Endothelial cell of umbilical vein (primary cell): Measurements from ENCODE around the gene GSG1L. TPM values are rescaled to one million over a fixed set of nuclear protein-coding genes. Genes with fewer than 3 reads are reported as not detected.

ENCODE experiments used
- BruUV-seq: library from RNA; stranded (reverse); fragments of 400-500 nt; replicated peaks from 2 replicates; lab custom pipeline; 2021; lab: Mats Ljungman, UMichigan
- CTCF ChIA-PET: fragments of 300-600, 350-600 bp; sonication (Branson Sonifier 250); formaldehyde crosslinking; loops from one replicate; lab custom pipeline; 2021; ENCODE audit warnings: antibody characterized with exemption, inconsistent platforms; lab: Charles Lee
- POLR2A ChIA-PET: fragments of 300-600, 350-600 bp; sonication (Branson Sonifier 250); formaldehyde crosslinking; loops from one replicate; lab custom pipeline; 2021; ENCODE audit warnings: antibody characterized with exemption, inconsistent platforms; lab: Charles Lee
- DNase-seq: peaks from one replicate; pipeline ENCODE4 v3.0.0-alpha.2; 2011; ENCODE audit warnings: low read depth, low spot score
- FAIRE-seq: peaks from 2 replicates; lab custom pipeline; 2011; peaks lifted over from hg19 to GRCh38; lab: Jason Lieb, UNC
- H2AFZ ChIP-seq: 2 replicates; pipeline ENCODE4 v1.6.0; 2012; ENCODE audit warnings: low read depth, low read length, control low read depth, inconsistent platforms
- H3K27ac ChIP-seq: 2 replicates; pipeline ENCODE4 v1.5.1; 2011; ENCODE audit warnings: low read depth, mild to moderate bottlenecking, control low read depth, low read length, moderate library complexity; ENCODE audit not compliant: insufficient read depth
- H3K27me3 ChIP-seq, 2 experiments: 2 replicates each; pipeline versions ENCODE4 v1.6.0 to v1.6.1; 2011; ENCODE audit warnings: low read length in 2 of 2, mixed read lengths in 1 of 2; ENCODE audit not compliant: control insufficient read depth in 2 of 2, insufficient read depth in 2 of 2
- H3K36me3 ChIP-seq, 2 experiments: 2 replicates in 1 of 2; 3 replicates in 1 of 2; pipeline ENCODE4 v1.5.1; 2011; ENCODE audit warnings: low read length in 2 of 2, mild to moderate bottlenecking in 1 of 2, moderate library complexity in 1 of 2; ENCODE audit not compliant: control insufficient read depth in 2 of 2, insufficient read depth in 2 of 2; ENCODE audit errors: extremely low read depth in 1 of 2
- H3K4me1 ChIP-seq: 3 replicates; pipeline ENCODE4 v1.5.1; 2011; ENCODE audit warnings: mild to moderate bottlenecking, low read length; ENCODE audit not compliant: control insufficient read depth, insufficient read depth; ENCODE audit errors: extremely low read depth
- H3K4me2 ChIP-seq: 2 replicates; pipeline ENCODE4 v1.6.1; 2011; ENCODE audit warnings: low read length, control low read depth, mixed read lengths; ENCODE audit not compliant: insufficient read depth
- H3K4me3 ChIP-seq, 3 experiments: fragments of 200-600 bp in 1 of 3; sonication (generic), shearing (Covaris generic) in 1 of 3; replicated peaks in 1 of 3; 2 replicates each; pipeline ENCODE4 v1.5.1; 2011 to 2016; ENCODE audit warnings: control low read depth in 3 of 3, low read length in 3 of 3, mild to moderate bottlenecking in 2 of 3, inconsistent platforms in 1 of 3, low read depth in 1 of 3, moderate library complexity in 1 of 3; ENCODE audit not compliant: insufficient read depth in 1 of 3
- H3K79me2 ChIP-seq: 2 replicates; pipeline ENCODE4 v1.6.0; 2012; ENCODE audit warnings: low read length, inconsistent platforms; ENCODE audit not compliant: control insufficient read depth, insufficient read depth
- H3K9ac ChIP-seq: replicated peaks from 2 replicates; pipeline ENCODE3; 2011; ENCODE audit warnings: low read length, control low read depth; ENCODE audit not compliant: insufficient read depth; ENCODE audit errors: extremely low read depth
- H3K9me1 ChIP-seq: replicated peaks from 3 replicates; pipeline ENCODE4 v1.6.0; 2011; ENCODE audit warnings: mild to moderate bottlenecking, low read length; ENCODE audit not compliant: control insufficient read depth, insufficient read depth; ENCODE audit errors: extremely low read depth
- H3K9me3 ChIP-seq: replicated peaks from 2 replicates; pipeline ENCODE4 v1.5.1; 2012; ENCODE audit warnings: low read length, inconsistent platforms; ENCODE audit not compliant: control insufficient read depth, insufficient read depth
- H4K20me1 ChIP-seq: replicated peaks from 2 replicates; pipeline ENCODE3; 2011; ENCODE audit warnings: mild to moderate bottlenecking, low read length; ENCODE audit not compliant: control insufficient read depth, insufficient read depth; ENCODE audit errors: extremely low read depth
- CTCF ChIP-seq, 2 donors: IDR thresholded peaks; 1 replicate in 1 of 2; 2 replicates in 1 of 2; pipeline ENCODE4 v1.5.1; 2011; ENCODE audit warnings: low read length in 2 of 2, mild to moderate bottlenecking in 2 of 2, moderate library complexity in 2 of 2, control low read depth in 1 of 2, inconsistent platforms in 1 of 2, low read depth in 1 of 2; ENCODE audit not compliant: insufficient read depth in 1 of 2; ENCODE audit errors: extremely low read depth in 1 of 2
- EZH2 ChIP-seq: IDR thresholded peaks from 2 replicates; pipeline ENCODE4 v1.6.1; 2012; ENCODE audit warnings: borderline replicate concordance, low read depth, mild to moderate bottlenecking, moderate library complexity, low read length, inconsistent platforms; ENCODE audit not compliant: severe bottlenecking
- FOS ChIP-seq: IDR thresholded peaks from 2 replicates; pipeline ENCODE4 v1.6.1; 2011; ENCODE audit warnings: mild to moderate bottlenecking, low read length, moderate library complexity, borderline replicate concordance; ENCODE audit not compliant: insufficient read depth
- GATA2 ChIP-seq: IDR thresholded peaks from 2 replicates; pipeline ENCODE4 v1.7.0; 2011; ENCODE audit warnings: low read depth, mild to moderate bottlenecking, moderate library complexity, mixed read lengths, low read length; ENCODE audit not compliant: insufficient read length, insufficient read depth
- JUN ChIP-seq: IDR thresholded peaks from 2 replicates; pipeline ENCODE4 v1.6.1; 2011; ENCODE audit warnings: borderline replicate concordance, low read depth; ENCODE audit not compliant: insufficient read length, insufficient read depth
- MAX ChIP-seq: IDR thresholded peaks from 2 replicates; pipeline ENCODE4 v1.6.1; 2011; ENCODE audit not compliant: insufficient read depth, insufficient read length
- MYC ChIP-seq: IDR thresholded peaks from one replicate; pipeline ENCODE4 v1.6.1; 2011; ENCODE audit warnings: mild to moderate bottlenecking, low read depth, low read length
- POLR2A ChIP-seq: IDR thresholded peaks from 2 replicates; pipeline ENCODE4 v1.6.1; 2012; ENCODE audit warnings: low read depth, mild to moderate bottlenecking, control low read depth, low read length
- POLR2AphosphoS5 ChIP-seq: IDR thresholded peaks from 2 replicates; pipeline ENCODE4 v1.6.1; 2012; ENCODE audit warnings: low read depth, mild to moderate bottlenecking, control low read depth, low read length, moderate library complexity; ENCODE audit not compliant: insufficient read depth
- dilution Hi-C: fragments of 300-500 bp; cut with MboI; formaldehyde crosslinking; loops from one replicate; pipeline ENCODE4 v1.15.0; 2019; ENCODE audit warnings: low sequenced_read_pairs; ENCODE audit not compliant: extremely low pct_ligation_motif_present
- intact Hi-C: fragments of 100-400 bp; cut with micrococcal nuclease; formaldehyde crosslinking; loops from one replicate; pipeline ENCODE4 v1.10.0; 2022
- polyA plus RNA-seq, 4 experiments: library from polyadenylated mRNA; depleted of rRNA in 3 of 4; stranded (reverse) in 3 of 4; unstranded in 1 of 4; fragments of >200 nt; gene quantifications; 2 replicates each; pipeline versions ENCODE4 v1.2.1 to v1.2.3, GENCODE V29; 2011 to 2012; ENCODE audit warnings: missing spikeins in 1 of 4
- total RNA-seq: library from RNA; stranded (reverse); gene quantifications from 2 replicates; pipeline ENCODE4 v1.2.3, GENCODE V29; 2021

Gene GSG1L
- total and polyA plus RNA-seq, 2 donors (not counting 3 experiments of a cell fraction or from before 2014, with no cell fraction given) = 0.06 TPM; not detected in 1

GRCh38 chr16:27772093-27772825, 291.3 kb downstream of the GSG1L start:
- no TSS peak for BruUV-seq
- no peak overlapping the region for H3K9ac ChIP-seq
- no peaks in the 10 kb centered on the region for H3K79me2 ChIP-seq
- H3K9me1 ChIP-seq = no peaks in the 10 kb centered on the region
- FAIRE-seq (no peak), DNase-seq (no peak)
- no peak overlapping the region for H2AFZ ChIP-seq
- intact Hi-C loops = no loop called here
- no peak overlapping the region for H3K4me3 ChIP-seq
- H3K27ac ChIP-seq = no peak overlapping the region
- H3K4me1 ChIP-seq = no peaks in the 10 kb centered on the region
- H3K27me3 ChIP-seq = no peaks in the 10 kb centered on the region
- no peaks in the 10 kb centered on the region for H4K20me1 ChIP-seq
- ChIA-PET CTCF (interaction anchor here (1.2 kb wide), 1 partner anchor 13 kb away, joined by 3 read pairs; no protein-coding TSS in a partner anchor), POLR2A (no interaction called here)
- no peak overlapping the region for H3K4me2 ChIP-seq
- TF ChIP-seq CTCF (IDR thresholded peaks at IDR 0.05; ENCODE audit: extremely low read depth in 1 of 2, insufficient read depth in 1 of 2, low read depth in 1 of 2, low read length in 2 of 2) (no peak), GATA2 (no peak), EZH2 (no peak), POLR2A (no peak), FOS (no peak), MYC (no peak), POLR2AphosphoS5 (no peak), JUN (no peak), MAX (no peak)
- peaks cover 0 to 15% of the 10 kb centered on the region in 2 experiments for H3K36me3 ChIP-seq
- no peaks in the 10 kb centered on the region for H3K9me3 ChIP-seq
- dilution Hi-C loops = no loop called here
